LNCAP (cell line): ENCODE results near the gene MRPL32.

Experiments used
- TF ChIP-seq, protein P1 (sequence below): fragments of 450-650 bp; IDR thresholded peaks from 2 replicates; pipeline ENCODE4 v1.5.1; 2017; ENCODE audit warnings: mild to moderate bottlenecking

Gene MRPL32

DNA sequence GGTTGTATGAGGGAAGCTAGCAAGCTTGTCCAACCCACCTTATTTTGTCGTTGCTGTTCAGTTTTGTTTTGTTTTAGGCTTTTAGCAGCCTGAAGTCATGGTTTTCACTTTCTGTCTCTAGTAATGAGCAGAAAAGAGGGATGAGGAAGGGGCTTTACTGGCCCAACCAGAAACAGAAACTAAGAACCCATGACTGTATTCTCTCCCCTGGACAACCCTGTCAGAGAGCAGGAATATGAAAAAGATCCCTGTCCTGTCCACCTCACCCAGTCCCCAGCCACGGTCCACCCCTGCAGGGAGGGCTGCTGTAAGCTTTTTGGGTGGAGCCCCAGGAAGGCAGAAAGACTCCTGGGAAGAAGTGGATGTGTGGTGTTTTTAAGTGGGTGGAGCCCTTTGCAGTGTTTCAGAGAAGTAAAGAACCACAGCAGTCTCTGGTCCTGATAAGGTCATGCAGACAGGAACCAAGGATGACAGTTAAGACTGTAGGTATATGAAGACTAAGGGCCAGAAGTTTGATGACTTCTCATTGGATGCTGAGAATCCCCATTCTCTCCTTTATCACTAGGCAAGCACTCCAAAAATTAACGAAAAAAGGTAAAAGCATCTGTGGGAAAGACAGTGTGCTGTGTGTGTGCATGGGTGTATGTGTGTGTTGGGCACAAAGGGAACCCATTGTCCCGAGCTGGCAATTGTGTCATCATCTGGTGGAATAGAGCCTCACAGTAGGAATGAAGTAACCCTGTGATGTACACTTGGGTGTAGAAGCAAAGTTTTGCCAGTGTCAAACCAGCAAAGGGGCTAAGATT lies 13.8 kb downstream of the MRPL32 start:
- TF ChIP-seq, protein P1, sequence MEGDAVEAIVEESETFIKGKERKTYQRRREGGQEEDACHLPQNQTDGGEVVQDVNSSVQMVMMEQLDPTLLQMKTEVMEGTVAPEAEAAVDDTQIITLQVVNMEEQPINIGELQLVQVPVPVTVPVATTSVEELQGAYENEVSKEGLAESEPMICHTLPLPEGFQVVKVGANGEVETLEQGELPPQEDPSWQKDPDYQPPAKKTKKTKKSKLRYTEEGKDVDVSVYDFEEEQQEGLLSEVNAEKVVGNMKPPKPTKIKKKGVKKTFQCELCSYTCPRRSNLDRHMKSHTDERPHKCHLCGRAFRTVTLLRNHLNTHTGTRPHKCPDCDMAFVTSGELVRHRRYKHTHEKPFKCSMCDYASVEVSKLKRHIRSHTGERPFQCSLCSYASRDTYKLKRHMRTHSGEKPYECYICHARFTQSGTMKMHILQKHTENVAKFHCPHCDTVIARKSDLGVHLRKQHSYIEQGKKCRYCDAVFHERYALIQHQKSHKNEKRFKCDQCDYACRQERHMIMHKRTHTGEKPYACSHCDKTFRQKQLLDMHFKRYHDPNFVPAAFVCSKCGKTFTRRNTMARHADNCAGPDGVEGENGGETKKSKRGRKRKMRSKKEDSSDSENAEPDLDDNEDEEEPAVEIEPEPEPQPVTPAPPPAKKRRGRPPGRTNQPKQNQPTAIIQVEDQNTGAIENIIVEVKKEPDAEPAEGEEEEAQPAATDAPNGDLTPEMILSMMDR: no peak

DNA sequence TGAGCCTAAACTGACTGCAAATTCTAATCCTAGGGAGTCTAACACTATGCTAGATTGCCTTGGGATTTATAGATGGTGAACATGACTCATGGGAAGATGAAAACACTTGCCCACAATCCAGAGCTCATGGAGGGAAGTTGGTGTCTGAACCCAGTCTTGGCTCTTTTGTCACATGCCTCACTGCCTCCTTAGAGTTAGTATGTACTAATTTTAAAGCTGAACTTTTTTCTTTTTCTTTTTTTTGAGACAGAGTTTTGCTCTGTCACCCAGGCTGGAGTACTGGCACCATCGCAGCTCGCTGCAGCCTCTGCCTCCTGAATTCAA lies 14.4 kb downstream of the MRPL32 start:
- TF ChIP-seq, protein P1: no peak

DNA sequence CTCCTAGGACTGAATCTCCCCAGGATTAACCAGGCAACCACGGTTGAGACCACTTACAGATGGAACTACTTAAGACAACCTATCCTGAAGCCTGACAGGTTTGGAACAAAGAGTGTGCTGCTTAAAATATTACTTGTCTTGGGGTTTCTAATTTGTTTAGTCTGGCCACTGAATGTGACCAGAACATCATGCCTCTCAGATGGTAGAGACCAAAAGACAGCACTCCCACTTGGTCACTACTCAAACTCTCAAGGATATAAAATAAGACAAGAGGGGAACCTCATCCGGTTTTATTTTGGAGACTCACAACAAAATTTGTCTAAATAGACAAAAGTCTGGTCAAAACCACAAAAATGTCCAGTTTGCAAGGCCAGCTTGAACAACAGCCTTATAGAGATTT lies 15.3 kb downstream of the MRPL32 start:
- TF ChIP-seq, protein P1: no peak

DNA sequence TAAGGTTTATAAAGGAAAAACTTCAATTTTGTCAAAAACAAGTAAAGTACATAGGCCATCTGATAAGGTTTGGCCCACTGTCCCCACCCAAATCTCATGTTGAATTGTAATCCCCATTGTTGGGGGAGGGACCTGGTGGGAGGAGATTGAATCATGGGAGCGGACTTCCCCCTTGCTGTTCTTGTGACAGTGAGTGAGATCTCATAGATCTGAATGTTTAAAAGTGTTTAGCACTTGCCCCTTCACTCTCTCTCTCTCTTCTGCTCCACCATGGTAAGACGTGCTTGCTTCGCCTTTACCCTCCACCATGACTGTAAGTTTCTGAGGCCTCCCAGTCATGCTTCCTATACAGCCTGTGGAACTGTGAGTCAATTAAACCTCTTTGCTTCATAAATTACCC lies 18.2 kb downstream of the MRPL32 start:
- TF ChIP-seq, protein P1: no peak

DNA sequence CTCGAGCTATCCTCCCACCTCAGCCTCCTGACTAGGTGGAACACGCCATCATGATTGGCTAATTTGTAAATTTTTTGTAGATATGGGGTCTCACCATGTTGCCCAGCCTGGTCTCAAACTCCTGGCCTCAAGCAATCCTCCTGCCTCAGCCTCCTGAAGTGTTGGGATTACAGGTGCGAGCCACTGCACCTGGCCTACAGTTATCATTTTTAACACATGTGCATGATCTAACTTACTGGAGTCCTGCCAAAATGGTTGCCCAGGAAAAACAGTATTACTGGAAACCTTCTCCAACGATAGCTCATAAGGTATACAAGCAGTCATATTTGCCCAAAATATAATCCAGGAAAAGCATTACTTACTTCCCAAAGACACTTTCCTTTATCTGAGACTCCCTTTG lies 20.2 kb downstream of the MRPL32 start:
- TF ChIP-seq, protein P1: no peak

DNA sequence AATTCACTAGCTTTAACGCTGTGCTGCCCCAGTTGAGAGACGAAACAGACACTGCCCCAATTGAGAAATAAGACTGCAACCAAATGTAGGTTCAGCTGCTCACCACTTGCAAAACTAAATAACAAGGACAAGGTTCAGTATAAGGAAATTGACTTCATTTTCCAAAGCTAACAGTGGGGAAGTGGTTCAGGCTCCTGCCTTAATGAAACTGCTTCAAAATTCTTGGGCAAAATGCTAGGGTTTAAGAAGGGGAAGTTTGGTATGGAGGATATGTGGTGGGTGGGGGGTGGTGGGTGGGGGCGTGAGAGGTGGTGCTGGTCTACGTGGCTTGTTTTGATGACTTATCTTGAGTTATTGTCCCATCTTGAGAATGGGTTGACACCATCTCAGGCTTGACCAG lies 21.8 kb downstream of the MRPL32 start:
- TF ChIP-seq, protein P1: no peak

DNA sequence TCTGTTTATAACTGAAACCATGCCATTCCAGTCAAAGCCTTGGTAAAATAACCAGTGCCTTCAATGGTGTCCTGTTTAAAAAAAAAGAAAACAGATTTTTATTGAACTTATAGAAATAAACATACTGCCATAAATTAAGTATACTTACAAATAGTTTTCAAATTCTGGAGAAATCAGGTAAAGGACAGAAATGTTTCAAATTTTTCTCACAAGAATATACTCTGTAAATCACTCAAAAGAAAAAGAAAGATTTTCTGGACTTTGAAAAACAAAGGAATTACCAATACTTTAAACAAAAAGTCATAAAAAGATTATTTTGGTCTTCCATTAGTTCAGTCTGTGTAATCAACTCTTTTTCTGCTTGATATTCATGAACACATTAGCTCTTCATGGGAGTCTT lies 23.9 kb downstream of the MRPL32 start:
- TF ChIP-seq, protein P1: no peak

DNA sequence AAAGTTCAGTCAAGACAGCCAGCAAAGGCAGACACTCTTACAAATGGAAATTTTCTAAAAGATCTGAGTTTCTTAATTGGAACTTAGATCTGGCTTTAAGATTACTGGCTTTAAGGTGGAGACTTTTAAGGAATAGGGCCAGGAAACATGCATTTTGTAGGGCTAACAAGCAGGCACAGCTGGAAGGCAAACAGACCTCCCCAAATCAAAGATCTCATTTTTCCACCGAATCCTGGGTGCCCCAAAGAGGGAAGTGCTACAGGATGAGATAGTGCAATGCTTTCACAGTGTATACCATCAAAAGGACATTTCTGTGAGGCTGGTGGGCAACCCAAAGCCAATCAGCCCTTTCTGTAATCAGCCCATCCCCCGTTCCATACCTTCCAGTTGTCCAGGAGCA lies 27.4 kb downstream of the MRPL32 start:
- TF ChIP-seq, protein P1: no peak
